Adrenal gland (tissue), 5 donors: ENCODE measurements around the gene TAS2R10.

Experiments
- CTCF ChIP-seq, 6 experiments: fragments of 450-650 bp in 4 of 6; fragments of 200-600 bp in 2 of 6; sonication (generic) in 1 of 6; IDR thresholded peaks; 1 replicate in 5 of 6; 2 replicates in 1 of 6; pipeline versions ENCODE4 v1.5.1 to v1.8.0; 2016 to 2021; ENCODE audit warnings: antibody characterized with exemption in 6 of 6, mild to moderate bottlenecking in 2 of 6, moderate library complexity in 1 of 6
- POLR2A ChIP-seq, 2 donors: fragments of 450-650 bp; IDR thresholded peaks; one replicate each; pipeline ENCODE4 v1.6.1; 2017; ENCODE audit warnings: antibody characterized with exemption in 2 of 2, mild to moderate bottlenecking in 2 of 2, moderate library complexity in 1 of 2
- donor health status: DM: no; HTN: no; CAD: no.

GRCh38 chr12:10842862-10843261 lies 16.7 kb upstream of the TAS2R10 start:
- TF ChIP-seq CTCF (IDR thresholded peaks at IDR 0.05) (no peak), POLR2A (IDR thresholded peaks at IDR 0.05) (no peak)
